HPDE6-E6E7 (cell line): ENCODE results near the gene PTK6.
"Not testable (repeated sequence)": the region's sequence is repeated elsewhere in the genome, so short reads cannot be mapped to it uniquely, and the experiment has no call there.

Experiments
- DNase-seq: peaks from one replicate; pipeline ENCODE4 v3.0.0; 2011; ENCODE audit warnings: missing footprints; ENCODE audit errors: extremely low spot score

Gene PTK6

GRCh38 chr20:63495167-63495720, 41.9 kb downstream of the PTK6 start:
- DNase-seq, result no peak

DNA sequence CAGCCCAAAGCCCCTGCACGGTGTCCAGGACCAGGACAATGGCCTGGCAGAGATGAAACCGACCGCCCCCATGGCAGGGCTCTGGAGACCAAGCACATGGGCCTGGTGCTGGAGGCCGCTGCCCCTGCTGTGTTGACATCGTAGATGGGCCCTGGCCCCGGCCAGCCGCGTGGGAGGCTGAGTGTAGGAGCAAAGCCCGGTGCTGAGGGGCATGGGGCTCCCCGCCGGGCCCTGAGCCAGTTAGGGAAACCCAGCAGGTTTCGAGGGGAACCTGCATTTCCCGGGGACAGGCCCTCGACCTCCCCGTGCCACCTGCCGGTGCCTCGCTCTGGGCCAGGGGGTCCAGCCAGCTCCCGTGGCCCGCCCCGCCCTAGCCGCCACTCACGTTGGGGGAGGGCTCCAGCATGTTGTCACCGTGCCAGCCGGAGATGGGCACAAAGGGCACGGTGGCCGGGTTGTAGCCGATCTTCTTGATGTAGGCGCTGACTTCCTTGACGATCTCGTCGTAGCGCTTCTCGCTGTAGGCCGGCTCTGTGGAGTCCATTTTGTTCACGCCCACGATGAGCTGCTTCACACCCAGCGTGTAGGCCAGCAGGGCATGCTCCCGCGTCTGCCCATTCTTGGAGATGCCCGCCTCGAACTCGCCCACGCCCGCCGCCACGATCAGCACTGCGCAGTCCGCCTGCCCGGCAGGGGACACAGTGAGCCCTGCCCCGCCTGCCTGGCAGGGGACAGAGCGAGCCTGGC, 42.6 kb downstream of the PTK6 start:
- DNase-seq, result no peak

- DNase-seq, result no peak
Measured at GRCh38 chr20:63494084-63494419, 43.1 kb downstream of the PTK6 start.

DNA sequence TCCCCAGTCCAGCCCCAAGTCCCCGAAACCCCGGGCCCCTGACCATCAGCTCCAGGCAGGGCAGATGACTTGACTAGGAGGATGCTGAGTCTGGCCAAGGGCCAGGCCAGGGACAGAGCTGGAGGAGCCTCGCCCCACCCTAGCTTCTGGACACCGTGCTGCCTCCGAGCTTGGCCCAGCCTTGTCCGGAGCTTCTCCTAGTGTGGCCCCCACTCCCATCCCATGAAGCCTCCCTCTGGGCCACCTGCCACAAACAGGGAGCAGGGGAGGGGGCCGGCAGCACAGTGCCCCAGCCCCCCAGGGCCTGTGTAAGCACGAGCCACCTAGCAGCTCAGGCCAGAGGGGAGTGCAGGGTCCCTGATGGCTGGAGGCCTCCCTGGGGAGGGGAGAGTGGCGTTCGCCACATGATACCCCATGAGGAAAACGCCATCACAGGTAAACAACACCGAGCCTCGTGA, 43.6 kb downstream of the PTK6 start:
- DNase-seq, result no peak

DNA sequence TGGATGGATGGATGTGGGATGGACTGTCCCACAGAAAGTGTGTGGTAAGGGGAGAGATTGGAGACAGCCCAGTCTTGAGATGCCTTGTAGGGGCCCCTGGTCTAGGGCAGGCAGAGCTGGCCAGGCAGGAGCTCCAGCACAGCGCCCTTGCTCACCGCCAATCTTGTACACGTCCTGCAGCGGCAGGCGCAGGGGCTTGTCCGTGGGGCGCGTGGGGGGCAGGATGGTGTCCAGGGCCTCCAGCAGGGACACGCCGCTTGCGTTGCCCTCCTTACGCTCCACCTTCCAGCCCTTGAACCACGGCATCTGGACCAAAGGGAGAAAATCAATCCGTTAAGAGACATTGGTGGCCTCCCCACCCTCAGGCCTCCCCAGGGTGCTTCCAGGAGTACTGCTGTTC, 44.2 kb downstream of the PTK6 start:
- DNase-seq, result no peak

DNA sequence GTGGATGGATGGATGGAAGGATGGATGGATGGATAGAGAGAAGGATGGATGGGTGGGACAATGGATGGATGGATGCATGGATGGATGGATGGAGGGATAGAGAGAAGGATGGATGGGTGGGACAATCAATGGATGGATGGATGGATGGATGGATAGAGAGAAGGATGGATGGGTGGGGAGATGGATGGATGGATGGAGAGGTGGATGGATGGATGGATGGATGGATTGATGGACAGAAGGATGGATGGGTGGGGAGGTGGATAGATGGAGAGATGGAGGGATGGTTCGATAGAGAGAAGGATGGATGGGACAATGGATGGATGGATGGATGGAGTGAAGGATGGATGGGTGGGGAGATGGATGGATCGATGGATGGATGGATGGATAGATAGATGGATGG, 44.7 kb downstream of the PTK6 start:
- no peak for DNase-seq

GRCh38 chr20:63491635-63492230, 45.4 kb downstream of the PTK6 start:
- no peak for DNase-seq

- DNase-seq, result no peak
Measured at GRCh38 chr20:63491078-63491477, 46.1 kb downstream of the PTK6 start.

GRCh38 chr20:63490416-63490815, 46.8 kb downstream of the PTK6 start:
- no peak for DNase-seq

GRCh38 chr20:63488315-63489251, 48.6 kb downstream of the PTK6 start:
- no peak for DNase-seq

- no peak for DNase-seq
Measured at GRCh38 chr20:63487781-63488241, 49.4 kb downstream of the PTK6 start.

GRCh38 chr20:63487116-63487764, 49.9 kb downstream of the PTK6 start:
- no peak for DNase-seq

- no peak for DNase-seq
Measured at GRCh38 chr20:63486300-63486855, 50.8 kb downstream of the PTK6 start.

DNA sequence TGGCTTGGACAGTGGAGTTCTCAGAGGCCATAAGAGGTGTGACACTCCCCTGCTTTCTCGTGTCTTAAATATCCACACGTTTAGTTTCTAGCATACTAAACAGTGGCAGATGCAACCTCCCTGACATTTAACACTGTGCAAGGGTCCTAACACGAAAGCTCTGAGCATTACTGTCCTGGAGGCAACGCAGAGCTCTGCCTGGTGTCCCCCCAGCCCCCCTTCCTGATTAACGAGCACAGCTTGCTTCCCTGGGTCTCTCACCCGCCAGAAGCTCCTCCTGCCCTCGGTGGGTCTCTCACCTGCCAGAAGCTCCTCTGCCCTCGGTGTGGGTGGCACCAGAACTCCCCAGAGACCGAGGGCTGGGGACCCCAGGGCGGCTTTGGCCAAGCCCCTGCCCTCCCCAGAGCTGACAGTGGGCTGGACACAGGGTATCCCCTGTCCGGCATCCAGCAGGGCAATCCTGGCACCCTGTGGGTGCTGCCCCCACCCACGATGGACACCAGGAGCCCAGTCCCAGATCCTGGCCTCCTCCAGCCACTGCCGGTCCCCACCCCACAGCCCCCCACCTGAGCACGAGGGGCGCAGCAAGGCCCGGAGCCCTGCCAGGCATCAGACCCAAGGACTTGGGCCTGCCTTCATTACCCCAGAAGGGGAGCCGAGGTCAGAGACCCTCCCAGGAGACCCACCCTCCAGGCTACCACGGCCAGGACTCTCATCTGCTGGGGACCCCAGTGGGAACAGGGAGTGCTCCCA, 52.3 kb downstream of the PTK6 start:
- DNase-seq, result no peak

DNA sequence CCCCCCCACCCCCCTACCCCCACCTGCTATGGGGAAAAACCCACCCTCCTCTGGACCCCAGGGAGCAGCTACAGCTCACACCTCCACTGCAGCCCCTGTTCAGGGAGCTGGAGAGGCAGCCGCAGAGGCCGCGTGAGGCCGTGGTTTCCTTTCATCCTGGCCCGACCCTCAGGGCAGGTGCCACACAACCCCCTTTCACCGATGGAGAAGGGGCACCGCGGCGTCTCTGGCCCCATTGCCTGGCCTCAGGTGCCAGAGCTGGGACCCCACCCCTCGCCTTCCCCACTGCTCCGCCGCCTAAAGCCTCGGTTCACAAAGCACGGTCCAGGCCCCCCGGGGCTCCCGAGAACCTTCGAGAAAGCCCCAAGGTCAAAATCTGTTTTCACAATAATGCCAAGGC, 52.9 kb downstream of the PTK6 start:
- DNase-seq, result no peak

- no peak for DNase-seq
Measured at GRCh38 chr20:63483834-63484233, 53.3 kb downstream of the PTK6 start.

DNA sequence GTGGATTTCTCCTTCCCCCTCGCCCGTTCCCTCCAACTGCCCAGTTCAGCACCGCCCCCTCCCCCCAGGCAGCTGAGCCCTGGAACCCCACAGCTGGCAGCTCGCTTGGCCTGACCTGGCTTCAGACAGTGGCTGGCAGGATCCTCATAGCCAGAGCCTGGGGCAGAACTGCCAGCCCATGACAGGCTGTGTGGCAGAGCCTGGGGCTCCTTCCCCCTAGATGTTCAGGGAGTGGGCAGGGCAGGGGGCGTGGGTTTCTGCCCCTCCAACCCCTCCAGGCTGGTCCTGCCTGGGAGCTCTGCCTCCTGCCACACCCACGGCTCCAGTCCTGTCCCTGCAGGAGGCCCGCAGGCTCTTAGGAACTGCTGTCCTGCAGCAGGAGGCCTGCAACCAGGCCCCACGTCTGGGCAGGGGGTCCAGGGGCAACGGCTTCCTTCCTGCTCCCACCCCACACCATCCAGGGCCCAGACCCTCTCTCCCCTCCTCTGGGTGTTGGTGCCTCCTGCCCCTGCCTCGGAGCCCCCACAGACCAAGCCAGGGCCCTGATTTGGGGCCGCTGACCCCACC, 55.1 kb downstream of the PTK6 start:
- DNase-seq, result no peak

DNA sequence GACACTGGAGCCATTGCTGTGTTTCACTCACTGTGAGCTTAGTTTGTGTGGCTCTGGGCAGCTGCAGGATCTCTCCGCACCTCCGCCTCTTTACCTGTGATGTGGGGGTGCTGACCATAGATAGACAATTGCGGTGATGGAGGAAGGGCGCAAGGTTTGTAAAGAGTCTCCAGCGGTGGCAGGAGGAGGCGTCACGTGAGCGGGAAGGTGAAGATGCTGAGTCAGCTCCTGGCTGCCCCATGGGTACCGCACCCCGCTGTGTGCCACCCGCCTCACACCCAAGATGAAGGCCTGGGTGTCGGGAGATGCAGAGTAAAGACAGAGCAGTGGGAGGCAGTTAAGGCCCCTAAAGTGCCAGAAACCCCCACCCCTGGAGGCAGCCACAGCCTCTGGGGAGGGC, 55.7 kb downstream of the PTK6 start:
- DNase-seq, result no peak

DNA sequence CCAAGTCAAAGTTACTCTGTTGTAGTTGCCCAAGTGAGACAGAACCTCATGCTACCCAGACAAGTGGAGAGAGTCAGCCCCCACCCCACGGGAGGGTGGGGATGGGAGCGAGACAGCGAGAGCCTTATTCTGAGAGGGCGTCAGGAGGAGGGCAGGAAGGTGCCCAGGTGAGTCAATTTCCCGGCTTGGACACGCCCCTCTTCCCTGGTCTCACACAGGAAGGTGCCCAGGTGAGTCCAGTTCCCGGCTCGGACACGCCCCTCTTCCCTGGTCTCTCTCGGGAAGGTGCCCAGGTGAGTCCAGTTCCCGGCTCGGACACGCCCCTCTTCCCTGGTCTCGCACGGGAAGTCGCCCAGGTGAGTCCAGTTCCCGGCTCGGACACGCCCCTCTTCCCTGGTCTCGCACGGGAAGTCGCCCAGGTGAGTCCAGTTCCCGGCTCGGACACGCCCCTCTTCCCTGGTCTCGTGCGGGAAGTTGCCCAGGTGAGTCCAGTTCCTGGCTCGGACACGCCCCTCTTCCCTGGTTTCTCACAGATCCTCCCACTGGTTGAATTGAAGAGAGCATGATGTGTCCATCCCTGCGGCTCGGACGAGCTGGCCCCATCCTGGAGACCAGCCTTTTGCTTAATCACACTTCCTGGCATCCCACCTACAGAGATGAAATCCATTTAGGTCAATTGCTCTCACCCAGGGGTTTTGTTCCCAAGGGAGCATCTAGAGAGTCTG, 57.3 kb downstream of the PTK6 start:
- not testable (repeated sequence) for DNase-seq
